IMR-90 (cell line): ENCODE results near the gene FOXM1. TPM values are rescaled to one million over a fixed set of nuclear protein-coding genes. Genes with fewer than 3 reads are reported as not detected.

ENCODE experiments used
- ATAC-seq: fragments of 200-7000 bp; cut with Tn5 transposase; 2 replicates; pipeline ENCODE4 v1.9.1; 2020; ENCODE audit warnings: low read depth, mild to moderate bottlenecking, moderate library complexity
- BruUV-seq: library from RNA; stranded (reverse); fragments of 400-500 nt; replicated peaks from 2 replicates; lab custom pipeline; 2021; lab: Mats Ljungman, UMichigan
- CTCF ChIA-PET: fragments of 300-600 bp; formaldehyde crosslinking; extraction: SDS; loops from one replicate; lab custom pipeline; 2021; ENCODE audit warnings: antibody characterized with exemption; lab: Yijun Ruan, JAX
- POLR2A ChIA-PET: fragments of 300-600 bp; sonication (Branson Sonifier 250); formaldehyde crosslinking; loops from one replicate; lab custom pipeline; 2022; ENCODE audit warnings: antibody characterized with exemption; ENCODE audit not compliant: unreplicated experiment; lab: Charles Lee
- DNase-seq: peaks from one replicate; pipeline ENCODE4 v3.0.0; 2013
- H2AFZ ChIP-seq: replicated peaks from 2 replicates; pipeline ENCODE3; 2013; ENCODE audit warnings: low read length, mild to moderate bottlenecking; ENCODE audit not compliant: poor library complexity
- H2AK5ac ChIP-seq: 2 replicates; pipeline ENCODE4 v1.6.1; 2013; ENCODE audit warnings: low read depth, low read length, inconsistent platforms
- H2AK9ac ChIP-seq: replicated peaks from 2 replicates; pipeline ENCODE3; 2013; ENCODE audit warnings: mild to moderate bottlenecking, low read depth, low read length, moderate library complexity; ENCODE audit not compliant: poor library complexity
- H2BK120ac ChIP-seq: 2 replicates; pipeline ENCODE4 v1.6.1; 2013; ENCODE audit warnings: low read depth, low read length, inconsistent platforms
- H2BK15ac ChIP-seq: 3 replicates; pipeline ENCODE4 v1.6.1; 2013; ENCODE audit warnings: low read depth, low read length, inconsistent platforms
- H2BK20ac ChIP-seq: 2 replicates; pipeline ENCODE4 v1.6.1; 2013; ENCODE audit warnings: low read depth, mild to moderate bottlenecking, inconsistent platforms, low read length, moderate library complexity
- H2BK5ac ChIP-seq: 2 replicates; pipeline ENCODE4 v1.6.1; 2013; ENCODE audit warnings: mild to moderate bottlenecking, low read depth, low read length, inconsistent platforms; ENCODE audit not compliant: poor library complexity, severe bottlenecking
- H3K14ac ChIP-seq: replicated peaks from 2 replicates; pipeline ENCODE4 v1.6.1; 2013; ENCODE audit warnings: low read depth, low read length, inconsistent platforms
- H3K18ac ChIP-seq: 2 replicates; pipeline ENCODE4 v1.6.1; 2013; ENCODE audit warnings: low read depth, low read length, control low read depth
- H3K23ac ChIP-seq: 2 replicates; pipeline ENCODE4 v1.6.1; 2013; ENCODE audit warnings: low read depth, low read length, inconsistent platforms
- H3K27ac ChIP-seq: 2 replicates; pipeline ENCODE4 v1.5.1; 2013; ENCODE audit warnings: mild to moderate bottlenecking, control low read depth, low read length; ENCODE audit not compliant: insufficient read depth
- H3K27me3 ChIP-seq: 2 replicates; pipeline ENCODE4 v1.6.1; 2013; ENCODE audit warnings: low read length; ENCODE audit not compliant: control insufficient read depth, insufficient read depth
- H3K36me3 ChIP-seq: 2 replicates; pipeline ENCODE4 v1.6.1; 2013; ENCODE audit warnings: low read length, mixed read lengths; ENCODE audit not compliant: control insufficient read depth, insufficient read depth
- H3K4ac ChIP-seq: 2 replicates; pipeline ENCODE4 v1.6.1; 2013; ENCODE audit warnings: low read depth, low read length, inconsistent platforms
- H3K4me1 ChIP-seq: 2 replicates; pipeline ENCODE4 v1.6.1; 2013; ENCODE audit warnings: low read length, mixed read lengths; ENCODE audit not compliant: control insufficient read depth, insufficient read depth
- H3K4me2 ChIP-seq: 2 replicates; pipeline ENCODE4 v1.6.1; 2013; ENCODE audit warnings: low read depth, mild to moderate bottlenecking, control low read depth, low read length, moderate library complexity
- H3K4me3 ChIP-seq: 2 replicates; pipeline ENCODE4 v1.5.1; 2013; ENCODE audit warnings: low read depth, mild to moderate bottlenecking, control low read depth, low read length, moderate library complexity; ENCODE audit not compliant: insufficient read depth
- H3K56ac ChIP-seq: 2 replicates; pipeline ENCODE4 v1.6.1; 2013; ENCODE audit warnings: low read length, inconsistent platforms; ENCODE audit not compliant: insufficient read depth; ENCODE audit errors: extremely low read depth
- H3K79me1 ChIP-seq, 2 experiments: 2 replicates each; pipeline ENCODE4 v1.6.1; 2013; ENCODE audit warnings: low read length in 2 of 2, inconsistent platforms in 1 of 2, low read depth in 1 of 2
- H3K9ac ChIP-seq: 2 replicates; pipeline ENCODE4 v1.6.1; 2013; ENCODE audit warnings: low read depth, low read length, control low read depth
- H3K9me1 ChIP-seq: 2 replicates; pipeline ENCODE4 v1.6.1; 2013; ENCODE audit warnings: low read length, inconsistent platforms; ENCODE audit not compliant: insufficient read depth
- H3K9me3 ChIP-seq: 2 replicates; pipeline ENCODE4 v1.6.1; 2013; ENCODE audit warnings: low read length; ENCODE audit not compliant: control insufficient read depth, insufficient read depth
- H4K20me1 ChIP-seq: 2 replicates; pipeline ENCODE4 v1.6.1; 2013; ENCODE audit warnings: low read length, inconsistent platforms; ENCODE audit not compliant: insufficient read depth
- H4K5ac ChIP-seq: 2 replicates; pipeline ENCODE4 v1.6.1; 2013; ENCODE audit warnings: mild to moderate bottlenecking, low read depth, low read length, control low read depth
- H4K8ac ChIP-seq, 2 experiments: 2 replicates each; pipeline ENCODE4 v1.6.1; 2013; ENCODE audit warnings: low read depth in 2 of 2, low read length in 2 of 2, control low read depth in 1 of 2, inconsistent platforms in 1 of 2
- H4K91ac ChIP-seq: 2 replicates; pipeline ENCODE4 v1.6.1; 2013; ENCODE audit warnings: low read depth, low read length, inconsistent platforms; ENCODE audit not compliant: insufficient read depth
- CEBPB ChIP-seq: IDR thresholded peaks from 2 replicates; pipeline ENCODE4 v1.6.1; 2012; ENCODE audit warnings: low read depth, low read length, improper control_type of control experiment
- CHD1 ChIP-seq: IDR thresholded peaks from 2 replicates; pipeline ENCODE4 v1.6.1; 2012; ENCODE audit warnings: low read depth, low read length, improper control_type of control experiment
- MXI1 ChIP-seq: IDR thresholded peaks from 2 replicates; pipeline ENCODE4 v1.6.1; 2012; ENCODE audit warnings: low read depth, mild to moderate bottlenecking, low read length, moderate library complexity, borderline replicate concordance
- POLR2A ChIP-seq: IDR thresholded peaks from 2 replicates; pipeline ENCODE4 v1.6.1; 2012; ENCODE audit warnings: mild to moderate bottlenecking, low read depth, low read length
- SMC3 ChIP-seq: fragments of 150-350 bp; IDR thresholded peaks from 2 replicates; pipeline ENCODE4 v1.6.1; 2016; ENCODE audit warnings: low read depth, mild to moderate bottlenecking, antibody characterized with exemption, low read length, moderate library complexity
- USF2 ChIP-seq: fragments of 150-350 bp; IDR thresholded peaks from 2 replicates; pipeline ENCODE4 v1.6.1; 2017; ENCODE audit warnings: mild to moderate bottlenecking, antibody characterized with exemption, low read length, low read depth
- WGBS, 2 experiments: methylation state at CpG; one replicate each; pipeline versions ENCODE4 v1.1.5 to v1.1.7; 2013; ENCODE audit warnings: missing lambda C conversion rate in 2 of 2; ENCODE audit not compliant: insufficient read length in 1 of 2; ENCODE audit errors: extremely low coverage in 2 of 2; 5-methylcytosine and 5-hydroxymethylcytosine counted together
- dilution Hi-C: fragments of 300-500 bp; cut with HindIII; formaldehyde crosslinking; loops from one replicate; pipeline ENCODE4 v1.14.3; 2018; ENCODE audit warnings: low sequenced_read_pairs; ENCODE audit not compliant: unreplicated experiment
- in situ Hi-C: fragments of 300-500 bp; cut with MboI; formaldehyde crosslinking; loops from 3 replicates; pipeline ENCODE4 v1.14.3; 2019; ENCODE audit warnings: low sequenced_read_pairs, inconsistent platforms, mixed read lengths
- intact Hi-C: fragments of 100-400 bp; cut with micrococcal nuclease; formaldehyde crosslinking; loops from 2 replicates; pipeline ENCODE4 v1.10.0; 2022
- polyA plus RNA-seq, 3 experiments: library from polyadenylated mRNA; depleted of rRNA; stranded (reverse); fragments of >200 nt; gene quantifications; 2 replicates each; pipeline ENCODE4 v1.2.3, GENCODE V29; 2012; ENCODE audit warnings: low replicate concordance in 1 of 3
- total RNA-seq: library from RNA; depleted of rRNA; stranded (reverse); fragments of >200 nt; gene quantifications from 2 replicates; pipeline ENCODE4 v1.2.3, GENCODE V29; 2012

The FOXM1 gene
- total and polyA plus RNA-seq, 2 of the 4 experiments (the other 2 are of a cell fraction) = 14.9 to 29.3 TPM

GRCh38 chr12:2886768-2887450, 9.9 kb upstream of the FOXM1 start:
- no peak overlapping the region for H4K91ac ChIP-seq
- CTCF ChIA-PET = no interaction called here
- no peak overlapping the region for H3K27ac ChIP-seq
- H2BK15ac ChIP-seq = no peak overlapping the region
- no peak overlapping the region for H2AK9ac ChIP-seq
- H2AK5ac ChIP-seq = no peak overlapping the region
- no peak overlapping the region for H3K4me2 ChIP-seq
- POLR2A ChIA-PET = interaction anchor here (0.6 to 0.7 kb wide), 2 partner anchors 9 to 163 kb away, joined by 3 to 10 read pairs; no protein-coding TSS in a partner anchor
- no peak overlapping the region for H3K23ac ChIP-seq
- 93% methylated on average over 3 of the region's 10 CpGs; no CpG with 5 or more reads in 1 of the 2 experiments for WGBS, 2 experiments
- dilution Hi-C loops = no loop called here
- H4K5ac ChIP-seq = no peak overlapping the region
- H3K27me3 ChIP-seq = no peaks in the 10 kb centered on the region
- H3K9ac ChIP-seq = no peak overlapping the region
- H3K9me3 ChIP-seq = no peaks in the 10 kb centered on the region
- intact Hi-C loops = no loop called here
- no peaks in the 10 kb centered on the region for H4K20me1 ChIP-seq
- no peak overlapping the region for H3K4me3 ChIP-seq
- no peak for TF ChIP-seq POLR2A
- no peak for TF ChIP-seq USF2
- no peak for TF ChIP-seq CHD1
- no peak for TF ChIP-seq SMC3
- TF ChIP-seq CEBPB = no peak
- no peak for TF ChIP-seq MXI1
- no peak overlapping the region for H3K18ac ChIP-seq
- no TSS peak for BruUV-seq
- H3K9me1 ChIP-seq = peaks cover 6% of the 10 kb centered on the region
- no peak for DNase-seq
- ATAC-seq = no peak
- H3K4ac ChIP-seq = no peak overlapping the region
- H2AFZ ChIP-seq = no peak overlapping the region
- peaks cover 7% of the 10 kb centered on the region for H3K36me3 ChIP-seq
- H3K14ac ChIP-seq = no peak overlapping the region
- H3K79me1 ChIP-seq = peaks cover 6 to 38% of the 10 kb centered on the region in 2 experiments
- H4K8ac ChIP-seq = no peak overlapping the region
- in situ Hi-C loops = no loop called here
- no peak overlapping the region for H3K56ac ChIP-seq
- H2BK20ac ChIP-seq = no peak overlapping the region
- H2BK120ac ChIP-seq = no peak overlapping the region
- no peak overlapping the region for H2BK5ac ChIP-seq
- 0 out of 2 replicates have a peak, but pooled peaks cover 2% of the 10 kb centered on the region for H3K4me1 ChIP-seq
